ENCODE data around the gene ATG10. TPM values are rescaled to one million over a fixed set of nuclear protein-coding genes. Genes with fewer than 3 reads are reported as not detected.

The ATG10 gene
- total and polyA plus RNA-seq, 2 of the 13 experiments (the other 11 are each of a cell fraction or from before 2014, with no cell fraction given): 2.0 to 5.7 TPM

GRCh38 chr5:82274343-82275211 is 302.8 kb downstream of the ATG10 start (continued):
- TF ChIP-seq TFAP4 (IDR thresholded peaks at IDR 0.05; ENCODE audit: borderline replicate concordance, low read depth): no peak
- TF ChIP-seq ZNF343 (CRISPR knock-in tag; IDR thresholded peaks at IDR 0.05): no peak
- no peak for TF ChIP-seq SIN3A (IDR thresholded peaks at IDR 0.05; ENCODE audit: borderline replicate concordance, low read depth, low read length)
- no peak for TF ChIP-seq PATZ1 (CRISPR knock-in tag; IDR thresholded peaks at IDR 0.05)
- no peak for TF ChIP-seq ZNF629 (CRISPR knock-in tag; conservative IDR thresholded peaks at IDR 0.05)
- no peak for TF ChIP-seq SP1 (IDR thresholded peaks at IDR 0.05)
- TF ChIP-seq SP1 (CRISPR knock-in tag; IDR thresholded peaks at IDR 0.05): no peak
- TF ChIP-seq ZNF530 (CRISPR knock-in tag; IDR thresholded peaks at IDR 0.05; ENCODE audit: low read depth): no peak
- no peak for TF ChIP-seq JARID2 (CRISPR knock-in tag; IDR thresholded peaks at IDR 0.05; ENCODE audit: insufficient replicate concordance)
- no peak for TF ChIP-seq BORCS8-MEF2B (CRISPR knock-in tag; IDR thresholded peaks at IDR 0.05)
- peak; percentile 42; the same call in 1 of the 2 replicates for TF ChIP-seq MBD4 (IDR thresholded peaks at IDR 0.05; ENCODE audit: borderline replicate concordance, low read length)
- TF ChIP-seq MEIS1 (CRISPR knock-in tag; IDR thresholded peaks at IDR 0.05; ENCODE audit: borderline replicate concordance): no peak
- TF ChIP-seq ZNF234 (CRISPR knock-in tag; conservative IDR thresholded peaks at IDR 0.05): no peak
- TF ChIP-seq ETV6 (CRISPR knock-in tag; conservative IDR thresholded peaks at IDR 0.05): no peak
- no peak for TF ChIP-seq CENPT (CRISPR knock-in tag; IDR thresholded peaks at IDR 0.05; ENCODE audit: low read depth)
- no peak for TF ChIP-seq MEIS2 (CRISPR knock-in tag; IDR thresholded peaks at IDR 0.05)
- no peak for TF ChIP-seq ZNF142 (CRISPR knock-in tag; IDR thresholded peaks at IDR 0.05)
- TF ChIP-seq HMG20B (CRISPR knock-in tag; conservative IDR thresholded peaks at IDR 0.05): no peak
- TF ChIP-seq ZBTB44 (CRISPR knock-in tag; IDR thresholded peaks at IDR 0.05): no peak
